AG04450 (cell line): ENCODE data around the gene SLF2. TPM values are rescaled to one million over a fixed set of nuclear protein-coding genes. Genes with fewer than 3 reads are reported as not detected.
"Not testable (repeated sequence)": the region's sequence is repeated elsewhere in the genome, so short reads cannot be mapped to it uniquely, and the experiment has no call there.

Experiments used
- CTCF ChIA-PET: fragments of 300-600, 350-600 bp; formaldehyde crosslinking; extraction: SDS; loops from one replicate; lab custom pipeline; 2022; ENCODE audit warnings: antibody characterized with exemption, inconsistent platforms; lab: Charles Lee
- POLR2A ChIA-PET: fragments of 350-600 bp; formaldehyde crosslinking; extraction: SDS; loops from one replicate; lab custom pipeline; 2021; ENCODE audit warnings: antibody characterized with exemption, inconsistent platforms; lab: Yijun Ruan, JAX
- DNase-seq: peaks from one replicate; pipeline ENCODE4 v3.0.0-alpha.2; 2011; ENCODE audit warnings: low read depth, low spot score
- H3K27ac ChIP-seq: one replicate; pipeline ENCODE4 v1.5.1; 2012; ENCODE audit warnings: low read depth, low read length, control low read depth
- H3K27me3 ChIP-seq: one replicate; pipeline ENCODE4 v1.6.0; 2012; ENCODE audit warnings: low read length; ENCODE audit not compliant: control insufficient read depth, insufficient read depth
- H3K4me3 ChIP-seq: 2 replicates; pipeline ENCODE4 v1.5.1; 2011; ENCODE audit warnings: mild to moderate bottlenecking, low read depth, low read length, control low read depth
- H3K9me3 ChIP-seq: 2 replicates; pipeline ENCODE4 v1.5.1; 2012; ENCODE audit warnings: low read length; ENCODE audit not compliant: control insufficient read depth, insufficient read depth
- polyA plus RNA-seq: library from polyadenylated mRNA; depleted of rRNA; stranded (reverse); fragments of >200 nt; gene quantifications from 2 replicates; pipeline ENCODE4 v1.2.3, GENCODE V29; 2011
- TF ChIP-seq, protein P1 (sequence below): IDR thresholded peaks from 2 replicates; pipeline ENCODE4 v1.5.1; 2011; ENCODE audit warnings: low read depth, low read length, control low read depth, inconsistent platforms

The SLF2 gene
- polyA plus RNA-seq, 1 experiment, result 19.0 TPM

DNA sequence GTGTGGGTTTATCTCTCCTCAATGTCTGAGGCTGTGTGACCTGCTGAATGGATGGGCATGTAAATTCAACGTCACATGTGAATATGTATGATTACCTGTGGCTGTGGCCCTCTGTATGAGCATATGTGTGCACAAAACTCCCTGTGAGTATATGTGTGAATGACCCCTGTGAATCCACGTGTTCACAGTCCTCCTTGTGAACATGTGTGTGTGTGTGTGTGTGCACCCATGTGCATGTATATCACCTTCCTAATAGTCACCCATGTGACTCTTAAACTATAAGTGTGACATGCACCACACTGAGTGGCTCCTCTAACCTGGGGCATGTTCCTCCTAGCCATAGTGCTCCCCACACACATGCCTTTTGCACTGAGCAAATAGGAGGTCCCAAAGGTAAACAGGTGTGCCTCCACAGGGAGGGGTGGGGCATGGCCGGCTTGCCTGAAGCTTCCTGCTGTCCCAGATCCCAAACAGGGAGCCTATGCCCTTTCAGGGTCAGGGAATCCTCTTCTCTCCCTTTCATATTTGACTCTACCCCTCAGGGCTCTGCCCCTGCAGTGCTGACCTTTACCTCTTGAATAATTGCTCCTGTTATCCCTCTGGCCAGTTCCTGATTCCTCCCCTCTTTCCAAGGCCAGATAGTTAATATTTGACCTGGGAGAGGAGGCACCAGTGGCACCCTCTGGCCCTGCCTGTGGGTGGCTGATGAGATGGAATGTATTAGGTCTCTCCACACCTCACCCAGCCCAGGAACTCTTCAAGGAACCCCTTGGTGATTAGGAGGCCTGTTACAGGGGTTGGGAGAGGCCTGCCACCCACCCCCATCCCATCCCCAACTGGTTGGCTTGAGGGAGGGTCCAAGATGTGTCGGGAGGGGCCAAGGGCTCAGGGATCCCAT, 58.4 kb downstream of the SLF2 start:
- ChIA-PET POLR2A (no interaction called here), CTCF (no interaction called here)
- TF ChIP-seq, protein P1, sequence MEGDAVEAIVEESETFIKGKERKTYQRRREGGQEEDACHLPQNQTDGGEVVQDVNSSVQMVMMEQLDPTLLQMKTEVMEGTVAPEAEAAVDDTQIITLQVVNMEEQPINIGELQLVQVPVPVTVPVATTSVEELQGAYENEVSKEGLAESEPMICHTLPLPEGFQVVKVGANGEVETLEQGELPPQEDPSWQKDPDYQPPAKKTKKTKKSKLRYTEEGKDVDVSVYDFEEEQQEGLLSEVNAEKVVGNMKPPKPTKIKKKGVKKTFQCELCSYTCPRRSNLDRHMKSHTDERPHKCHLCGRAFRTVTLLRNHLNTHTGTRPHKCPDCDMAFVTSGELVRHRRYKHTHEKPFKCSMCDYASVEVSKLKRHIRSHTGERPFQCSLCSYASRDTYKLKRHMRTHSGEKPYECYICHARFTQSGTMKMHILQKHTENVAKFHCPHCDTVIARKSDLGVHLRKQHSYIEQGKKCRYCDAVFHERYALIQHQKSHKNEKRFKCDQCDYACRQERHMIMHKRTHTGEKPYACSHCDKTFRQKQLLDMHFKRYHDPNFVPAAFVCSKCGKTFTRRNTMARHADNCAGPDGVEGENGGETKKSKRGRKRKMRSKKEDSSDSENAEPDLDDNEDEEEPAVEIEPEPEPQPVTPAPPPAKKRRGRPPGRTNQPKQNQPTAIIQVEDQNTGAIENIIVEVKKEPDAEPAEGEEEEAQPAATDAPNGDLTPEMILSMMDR, result no peak
- H3K9me3 ChIP-seq, result no peaks in the 10 kb centered on the region
- no peak overlapping the region for H3K4me3 ChIP-seq
- no peak overlapping the region for H3K27ac ChIP-seq
- H3K27me3 ChIP-seq, result no peaks in the 10 kb centered on the region
- no peak for DNase-seq

DNA sequence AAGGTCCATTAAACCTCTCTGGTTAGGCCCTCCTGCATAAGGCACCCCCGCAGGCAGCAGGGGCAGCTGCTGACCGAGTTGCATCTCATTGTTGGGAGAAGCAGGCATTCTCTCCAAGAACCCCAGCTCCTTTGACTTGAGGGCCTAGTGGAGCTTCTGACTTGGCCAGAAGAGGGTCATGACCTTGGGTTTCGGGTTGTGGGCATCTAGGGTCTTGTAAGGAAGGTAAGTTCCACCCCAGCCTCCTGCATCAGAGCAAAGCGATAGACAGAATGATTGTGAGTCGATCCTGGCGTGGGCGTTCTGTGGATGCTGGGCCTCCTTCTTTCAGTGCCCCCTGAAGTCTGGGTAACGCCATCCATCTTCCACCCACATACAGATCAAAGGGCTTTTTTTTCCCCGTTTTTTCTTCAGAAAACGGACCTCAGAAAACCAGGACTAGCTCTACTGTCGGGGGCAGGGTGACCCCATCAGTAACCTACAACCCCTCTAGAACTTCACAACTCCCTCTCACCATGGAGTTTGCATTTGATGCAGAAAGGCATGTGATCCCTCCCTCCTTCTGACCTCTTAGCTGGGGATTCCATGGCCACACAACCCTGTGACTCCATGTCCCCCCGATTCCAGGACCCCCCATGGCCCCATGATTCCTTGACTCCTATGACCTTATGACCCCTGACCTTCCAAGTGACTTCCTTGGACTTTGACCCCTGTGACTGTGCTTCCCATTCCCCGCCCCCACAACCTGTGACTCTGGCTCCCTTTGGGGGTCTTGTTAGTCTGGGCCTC, 59.5 kb downstream of the SLF2 start:
- no peak for DNase-seq
- TF ChIP-seq, protein P1, result no peak
- Histone ChIP-seq H3K4me3 (no peak overlapping the region), H3K27me3 (no peaks in the 10 kb centered on the region), H3K9me3 (no peaks in the 10 kb centered on the region), H3K27ac (no peak overlapping the region)
- POLR2A ChIA-PET, result no interaction called here
- CTCF ChIA-PET, result interaction anchor here (1.5 kb wide), 1 partner anchor 42 kb away, joined by 6 read pairs; no protein-coding TSS in a partner anchor

DNA sequence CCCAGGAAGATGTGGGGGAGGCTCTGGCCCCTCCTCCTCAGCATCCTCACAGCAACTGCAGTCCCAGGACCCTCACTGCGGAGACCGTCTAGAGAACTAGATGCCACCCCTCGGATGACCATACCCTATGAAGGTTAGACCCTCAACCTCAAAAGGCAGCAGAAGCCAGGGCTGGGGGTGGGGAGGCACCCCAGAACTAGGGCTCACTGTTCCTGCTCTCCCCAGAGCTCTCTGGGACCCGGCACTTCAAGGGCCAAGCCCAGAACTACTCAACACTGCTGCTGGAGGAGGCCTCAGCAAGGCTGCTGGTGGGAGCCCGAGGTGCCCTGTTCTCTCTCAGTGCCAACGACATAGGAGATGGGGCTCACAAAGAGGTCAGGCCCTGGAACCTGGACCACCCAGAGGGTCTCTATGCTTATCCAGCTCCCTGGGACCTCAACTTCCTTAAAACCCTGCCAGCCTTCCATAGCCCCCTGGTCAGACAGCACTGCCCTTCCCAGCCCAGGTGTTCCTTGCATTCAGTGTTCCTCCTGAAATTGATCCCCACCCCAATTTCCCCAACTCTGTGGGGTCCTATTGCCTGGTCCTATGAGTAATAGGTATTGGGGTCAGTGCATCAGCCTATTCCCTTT, 60.3 kb downstream of the SLF2 start:
- Histone ChIP-seq H3K9me3 (no peaks in the 10 kb centered on the region), H3K27ac (no peak overlapping the region), H3K27me3 (no peaks in the 10 kb centered on the region), H3K4me3 (no peak overlapping the region)
- no peak for DNase-seq
- TF ChIP-seq, protein P1, result no peak
- POLR2A ChIA-PET, result no interaction called here
- CTCF ChIA-PET, result interaction anchor here (1.2 to 1.5 kb wide), 2 partner anchors 41 to 46 kb away, joined by 5 to 6 read pairs; no protein-coding TSS in a partner anchor

DNA sequence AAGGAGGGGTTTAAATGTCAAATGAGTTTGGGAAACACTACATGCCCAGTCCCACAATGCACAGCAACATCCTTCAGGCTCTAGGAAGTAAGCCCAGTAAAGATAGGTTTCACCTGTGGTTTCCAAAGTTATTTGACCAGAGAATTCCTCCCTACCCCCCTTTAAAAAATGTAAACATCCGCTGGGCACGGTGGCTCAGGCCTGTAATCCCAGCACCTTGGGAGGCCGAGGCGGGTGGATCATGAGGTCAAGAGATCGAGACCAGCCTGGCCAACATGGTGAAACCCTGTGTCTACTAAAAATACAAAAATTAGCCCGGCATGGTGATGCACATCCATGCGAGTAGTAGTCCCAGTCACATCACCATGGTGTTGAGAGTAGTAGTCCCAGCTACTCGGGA, 62.6 kb downstream of the SLF2 start:
- H3K9me3 ChIP-seq, H3K27me3 ChIP-seq, POLR2A ChIA-PET, DNase-seq, H3K27ac ChIP-seq, H3K4me3 ChIP-seq, CTCF ChIA-PET: not testable (repeated sequence)

DNA sequence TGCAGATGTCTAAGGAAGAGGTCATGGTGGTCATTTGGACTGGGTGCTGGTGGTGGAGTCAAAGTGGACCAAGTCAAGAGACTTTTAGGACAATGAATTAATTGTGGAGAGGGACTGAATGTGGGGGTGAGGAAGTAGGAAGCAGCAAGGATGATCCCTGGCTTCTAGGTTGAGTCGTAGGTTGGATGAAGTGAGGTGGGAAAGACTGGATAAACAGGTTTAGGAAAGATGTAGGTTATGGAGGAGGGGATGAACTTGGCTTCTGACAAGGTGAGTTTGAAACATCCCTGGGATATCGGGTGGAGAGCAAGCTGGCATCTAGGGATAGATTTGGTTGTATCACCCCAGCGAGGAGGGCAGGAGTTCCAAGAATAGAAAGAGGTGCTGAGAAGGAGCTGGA, 64.1 kb downstream of the SLF2 start:
- CTCF ChIA-PET, result no interaction called here
- TF ChIP-seq, protein P1, result no peak
- Histone ChIP-seq H3K4me3 (no peak overlapping the region), H3K27ac (no peak overlapping the region), H3K9me3 (no peaks in the 10 kb centered on the region), H3K27me3 (no peaks in the 10 kb centered on the region)
- DNase-seq, result no peak
- POLR2A ChIA-PET, result no interaction called here
